SKM-1 (cell line): ENCODE measurements around the gene RGS1.
"Not testable (repeated sequence)": the region's sequence is repeated elsewhere in the genome, so short reads cannot be mapped to it uniquely, and the experiment has no call there.

ENCODE experiments used
- DNase-seq: peaks from one replicate; lab custom pipeline; 2025; ENCODE audit not compliant: unreplicated experiment; lab: John Stamatoyannopoulos, UW

RGS1 gene

GRCh38 chr1:192575499-192576189 is at the start of gene RGS1:
RGS1 (plus strand) TSS chr1:192575773; CDS start chr1:192575793, 20 bp downstream.
- DNase-seq = peak; percentile 95

- DNase-seq = no peak
Observed at GRCh38 chr1:192527111-192527795, 48.3 kb upstream of the RGS1 start.

- no peak for DNase-seq
Observed at GRCh38 chr1:192527950-192528349, 47.6 kb upstream of the RGS1 start.

- no peak for DNase-seq
Observed at GRCh38 chr1:192529031-192529755, 46.4 kb upstream of the RGS1 start.

GRCh38 chr1:192529811-192530210 is 45.8 kb upstream of the RGS1 start:
- no peak for DNase-seq

GRCh38 chr1:192530254-192530653 is 45.3 kb upstream of the RGS1 start:
- DNase-seq = no peak

- DNase-seq = not testable (repeated sequence)
Observed at GRCh38 chr1:192531037-192531703, 44.4 kb upstream of the RGS1 start.

- DNase-seq = no peak
Observed at GRCh38 chr1:192534666-192535065, 40.9 kb upstream of the RGS1 start.

- no peak for DNase-seq
Observed at GRCh38 chr1:192535916-192536664, 39.5 kb upstream of the RGS1 start.

- no peak for DNase-seq
Observed at GRCh38 chr1:192538407-192539296, 36.9 kb upstream of the RGS1 start.

- no peak for DNase-seq
Observed at GRCh38 chr1:192539297-192540092, 36.1 kb upstream of the RGS1 start.

GRCh38 chr1:192543445-192543844 is 32.1 kb upstream of the RGS1 start:
- no peak for DNase-seq

GRCh38 chr1:192545896-192546521 is 29.6 kb upstream of the RGS1 start:
- DNase-seq = peak; percentile 84

- no peak for DNase-seq
Observed at GRCh38 chr1:192546596-192547190, 28.9 kb upstream of the RGS1 start.

GRCh38 chr1:192547501-192547900 is 28.1 kb upstream of the RGS1 start:
- no peak for DNase-seq

GRCh38 chr1:192549937-192550336 is 25.6 kb upstream of the RGS1 start:
- DNase-seq = no peak

GRCh38 chr1:192550922-192551534 is 24.5 kb upstream of the RGS1 start:
- DNase-seq = peak; percentile 89

GRCh38 chr1:192552760-192553191 is 22.8 kb upstream of the RGS1 start:
- no peak for DNase-seq
